MCF 10A (cell line): ENCODE results near the gene ECE1. TPM values are rescaled to one million over a fixed set of nuclear protein-coding genes. Genes with fewer than 3 reads are reported as not detected.

Experiments
- BruUV-seq: library from RNA; stranded (reverse); fragments of 400-500 nt; replicated peaks from 2 replicates; lab custom pipeline; 2021; lab: Mats Ljungman, UMichigan
- CTCF ChIA-PET: fragments of 300-600 bp; sonication (Branson Sonifier 250); formaldehyde crosslinking; extraction: SDS; loops from one replicate; lab custom pipeline; 2021; ENCODE audit warnings: antibody characterized with exemption, inconsistent platforms; lab: Yijun Ruan, JAX
- POLR2A ChIA-PET: fragments of 300-600, 350-650 bp; sonication (Branson Sonifier 250); formaldehyde crosslinking; extraction: SDS; loops from one replicate; lab custom pipeline; 2020; ENCODE audit warnings: antibody characterized with exemption, inconsistent platforms; lab: Yijun Ruan, JAX
- DNase-seq: peaks from one replicate; pipeline ENCODE4 v3.0.0-alpha.2; 2018; ENCODE audit not compliant: unreplicated experiment
- H3K27ac Mint-ChIP-seq: one replicate; pipeline ENCODE4 v1.8.0; 2022; ENCODE audit warnings: mild to moderate bottlenecking, low read depth, mixed read lengths; ENCODE audit not compliant: unreplicated experiment
- H3K27me3 Mint-ChIP-seq: one replicate; pipeline ENCODE4 v1.8.0; 2022; ENCODE audit warnings: mixed read lengths; ENCODE audit not compliant: insufficient read depth, unreplicated experiment
- H3K36me3 Mint-ChIP-seq: one replicate; pipeline ENCODE4 v1.8.0; 2022; ENCODE audit warnings: mild to moderate bottlenecking, moderate library complexity, mixed read lengths; ENCODE audit not compliant: insufficient read depth, unreplicated experiment
- H3K4me1 Mint-ChIP-seq: one replicate; pipeline ENCODE4 v1.8.0; 2022; ENCODE audit warnings: mixed read lengths; ENCODE audit not compliant: insufficient read depth, unreplicated experiment
- H3K4me3 Mint-ChIP-seq: one replicate; pipeline ENCODE4 v1.8.0; 2022; ENCODE audit warnings: mild to moderate bottlenecking, moderate library complexity, mixed read lengths; ENCODE audit not compliant: unreplicated experiment
- H3K9me3 Mint-ChIP-seq: one replicate; pipeline ENCODE4 v1.8.0; 2022; ENCODE audit warnings: mixed read lengths; ENCODE audit not compliant: unreplicated experiment
- intact Hi-C: fragments of 100-400 bp; cut with micrococcal nuclease; formaldehyde crosslinking; loops from 2 replicates; pipeline ENCODE4 v1.14.1; 2022
- total RNA-seq: library from RNA; stranded (reverse); gene quantifications from 2 replicates; pipeline ENCODE4 v1.2.3, GENCODE V29; 2022
- TF ChIP-seq, protein P1 (sequence below): fragments of 200-600 bp; IDR thresholded peaks from one replicate; pipeline ENCODE4 v1.8.0; 2022; ENCODE audit warnings: antibody characterized with exemption, mild to moderate bottlenecking; ENCODE audit not compliant: unreplicated experiment

The ECE1 gene
- total RNA-seq, 1 experiment from 2014 or later, result 40.0 TPM

- Mint-ChIP-seq H3K4me1 (peaks cover 19% of the 10 kb centered on the region), H3K27me3 (no peaks in the 10 kb centered on the region), H3K27ac (no peak overlapping the region), H3K4me3 (no peak overlapping the region), H3K36me3 (no peaks in the 10 kb centered on the region), H3K9me3 (no peaks in the 10 kb centered on the region)
- POLR2A ChIA-PET, result no interaction called here
- no peak for DNase-seq
- CTCF ChIA-PET, result interaction anchor here (1.2 to 1.3 kb wide), 2 partner anchors 26 to 47 kb away, joined by 3 to 4 read pairs; no protein-coding TSS in a partner anchor
- TF ChIP-seq, protein P1, sequence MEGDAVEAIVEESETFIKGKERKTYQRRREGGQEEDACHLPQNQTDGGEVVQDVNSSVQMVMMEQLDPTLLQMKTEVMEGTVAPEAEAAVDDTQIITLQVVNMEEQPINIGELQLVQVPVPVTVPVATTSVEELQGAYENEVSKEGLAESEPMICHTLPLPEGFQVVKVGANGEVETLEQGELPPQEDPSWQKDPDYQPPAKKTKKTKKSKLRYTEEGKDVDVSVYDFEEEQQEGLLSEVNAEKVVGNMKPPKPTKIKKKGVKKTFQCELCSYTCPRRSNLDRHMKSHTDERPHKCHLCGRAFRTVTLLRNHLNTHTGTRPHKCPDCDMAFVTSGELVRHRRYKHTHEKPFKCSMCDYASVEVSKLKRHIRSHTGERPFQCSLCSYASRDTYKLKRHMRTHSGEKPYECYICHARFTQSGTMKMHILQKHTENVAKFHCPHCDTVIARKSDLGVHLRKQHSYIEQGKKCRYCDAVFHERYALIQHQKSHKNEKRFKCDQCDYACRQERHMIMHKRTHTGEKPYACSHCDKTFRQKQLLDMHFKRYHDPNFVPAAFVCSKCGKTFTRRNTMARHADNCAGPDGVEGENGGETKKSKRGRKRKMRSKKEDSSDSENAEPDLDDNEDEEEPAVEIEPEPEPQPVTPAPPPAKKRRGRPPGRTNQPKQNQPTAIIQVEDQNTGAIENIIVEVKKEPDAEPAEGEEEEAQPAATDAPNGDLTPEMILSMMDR, result no peak
- BruUV-seq, result no TSS peak
- intact Hi-C loops, result no loop called here
These were observed 5.3 kb upstream of the ECE1 start for GRCh38 chr1:21295545-21295944.

DNA sequence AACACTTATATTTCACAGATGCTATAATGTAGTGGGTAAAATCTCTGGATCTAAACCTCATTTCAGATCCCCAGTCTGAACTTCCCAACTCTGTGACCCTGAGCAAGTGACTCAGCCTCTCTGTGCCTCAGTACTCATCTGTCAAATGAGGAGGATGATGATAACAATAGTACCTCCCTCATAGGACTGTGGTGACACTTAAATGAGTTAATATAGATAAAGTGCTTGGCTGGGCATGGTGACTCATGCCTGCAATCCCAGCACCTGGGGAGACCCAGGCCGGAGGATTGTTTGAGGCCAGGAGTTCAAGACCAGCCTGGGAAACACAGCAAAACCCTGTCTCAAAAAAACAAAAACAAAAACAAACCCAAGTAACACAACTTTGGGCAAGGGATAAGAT, 4.7 kb upstream of the ECE1 start:
- no TSS peak for BruUV-seq

DNA sequence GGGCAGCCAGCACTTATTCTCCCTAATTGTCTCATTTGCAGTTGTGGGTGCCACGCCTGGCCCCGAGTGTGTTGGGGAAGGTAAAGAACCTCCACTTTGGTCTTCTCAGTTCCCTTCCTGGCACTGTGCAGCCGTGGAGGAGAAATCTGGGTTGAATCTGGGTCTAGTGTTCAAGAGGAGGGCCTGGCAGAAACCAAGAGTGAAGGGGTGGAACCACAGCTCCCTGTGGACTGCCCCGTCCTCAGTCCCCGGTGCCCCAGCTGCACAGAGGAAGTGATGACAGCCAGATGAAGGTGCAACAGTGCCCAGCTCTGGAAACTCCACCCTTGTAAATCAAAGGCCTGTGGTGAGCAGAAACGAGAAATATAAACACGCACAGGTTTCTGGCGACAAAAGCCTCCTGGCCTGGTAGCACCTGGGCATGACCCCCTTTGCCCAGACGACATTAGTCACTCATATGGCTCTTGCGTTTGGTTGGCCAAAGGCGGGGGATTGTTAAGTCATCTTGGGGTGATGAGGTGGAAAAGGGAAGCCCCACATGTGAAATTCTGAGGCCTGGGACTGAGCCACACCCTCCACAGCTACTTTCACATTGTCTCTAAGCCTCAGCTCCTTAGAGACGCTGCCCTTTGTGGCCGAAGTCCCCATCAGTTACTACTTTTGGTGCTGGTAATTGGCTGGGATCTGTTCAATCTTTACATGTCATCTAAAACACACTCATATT, 4.2 kb upstream of the ECE1 start:
- peak; percentile 36 for DNase-seq

More for the DNA sequence above, 4.7 kb upstream of the ECE1 start:
- Mint-ChIP-seq H3K4me1 (peaks cover 19% of the 10 kb centered on the region), H3K36me3 (no peaks in the 10 kb centered on the region), H3K27me3 (no peaks in the 10 kb centered on the region), H3K27ac (no peak overlapping the region), H3K9me3 (no peaks in the 10 kb centered on the region), H3K4me3 (no peak overlapping the region)
- POLR2A ChIA-PET, result no interaction called here
- intact Hi-C loops, result no loop called here
- CTCF ChIA-PET, result interaction anchor here (0.8 to 1.3 kb wide), 3 partner anchors 26 to 78 kb away, joined by 3 to 4 read pairs (median 3); no protein-coding TSS in a partner anchor
- DNase-seq, result peak; percentile 10
- TF ChIP-seq, protein P1, result no peak

GRCh38 chr1:21293537-21294265, 3.4 kb upstream of the ECE1 start:
- no peaks in the 10 kb centered on the region for H3K9me3 Mint-ChIP-seq
- peaks cover 19% of the 10 kb centered on the region for H3K4me1 Mint-ChIP-seq
- intact Hi-C loops, result no loop called here
- no peaks in the 10 kb centered on the region for H3K36me3 Mint-ChIP-seq
- H3K4me3 Mint-ChIP-seq, result no peak overlapping the region
- H3K27ac Mint-ChIP-seq, result peak overlapping the region; percentile 68
- no TSS peak for BruUV-seq
- no peak for DNase-seq
- H3K27me3 Mint-ChIP-seq, result no peaks in the 10 kb centered on the region
- CTCF ChIA-PET, result no interaction called here
- TF ChIP-seq, protein P1, result no peak
- POLR2A ChIA-PET, result no interaction called here

More for the DNA sequence above, 4.2 kb upstream of the ECE1 start:
- H3K36me3 Mint-ChIP-seq, result no peaks in the 10 kb centered on the region
- POLR2A ChIA-PET, result no interaction called here
- peaks cover 19% of the 10 kb centered on the region for H3K4me1 Mint-ChIP-seq
- H3K27me3 Mint-ChIP-seq, result no peaks in the 10 kb centered on the region
- CTCF ChIA-PET, result interaction anchor here (0.8 to 1.3 kb wide), 3 partner anchors 25 to 77 kb away, joined by 3 to 4 read pairs (median 3); no protein-coding TSS in a partner anchor
- BruUV-seq, result no TSS peak
- TF ChIP-seq, protein P1, result no peak
- intact Hi-C loops, result no loop called here
- H3K27ac Mint-ChIP-seq, result peak overlapping the region; percentile 68
- H3K4me3 Mint-ChIP-seq, result no peak overlapping the region
- no peaks in the 10 kb centered on the region for H3K9me3 Mint-ChIP-seq
